Prostate gland (tissue), 2 donors: Measurements from ENCODE around the gene C2CD4C.

Experiments
- CTCF ChIP-seq, 4 experiments: fragments of 200-600 bp in 2 of 4; fragments of 450-650 bp in 2 of 4; sonication (generic) in 2 of 4; IDR thresholded peaks; 1 replicate in 3 of 4; 2 replicates in 1 of 4; pipeline ENCODE4 v1.5.1; 2016 to 2019; ENCODE audit warnings: antibody characterized with exemption in 4 of 4, mild to moderate bottlenecking in 2 of 4, moderate library complexity in 2 of 4
- POLR2A ChIP-seq: fragments of 450-650 bp; IDR thresholded peaks from one replicate; pipeline ENCODE4 v1.6.1; 2016; ENCODE audit warnings: antibody characterized with exemption, mild to moderate bottlenecking
- POLR2AphosphoS5 ChIP-seq: sonication (generic); formaldehyde crosslinking; IDR thresholded peaks from one replicate; pipeline ENCODE4 v1.6.1; 2017; ENCODE audit warnings: antibody characterized with exemption

DNA sequence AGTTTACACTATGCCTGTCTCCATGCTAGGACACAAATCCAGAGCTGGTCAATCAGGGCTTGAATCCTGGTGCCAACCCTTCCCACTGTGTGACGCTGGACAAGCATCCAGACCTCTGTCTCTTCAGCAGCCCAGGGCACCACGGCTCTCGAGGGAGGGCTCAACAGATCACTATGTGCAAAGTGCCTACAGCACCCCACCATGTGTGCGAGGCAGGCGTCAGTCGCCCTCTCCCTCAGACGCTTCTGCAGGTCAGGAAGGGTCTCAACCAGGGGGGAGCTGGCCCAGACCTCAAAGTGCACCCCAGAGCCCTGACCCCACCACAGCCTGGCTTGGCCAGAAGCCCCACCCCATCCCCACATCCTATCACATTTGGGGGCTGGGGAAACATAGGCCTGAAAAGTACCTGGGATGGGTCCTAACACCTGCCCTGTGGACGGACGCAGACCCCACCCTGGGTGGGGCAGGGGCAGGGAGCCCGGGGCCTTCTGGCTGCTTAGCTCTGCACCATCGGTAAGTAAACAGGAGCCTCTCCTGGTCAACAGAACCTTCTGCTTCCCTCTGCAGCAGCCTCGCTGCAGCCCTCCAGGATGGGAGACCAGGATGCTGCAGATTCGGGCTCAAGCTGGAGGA is 2.9 kb upstream of the C2CD4C start:
- TF ChIP-seq CTCF (IDR thresholded peaks at IDR 0.05), result no peak
- no peak for TF ChIP-seq POLR2A
- TF ChIP-seq POLR2AphosphoS5, result no peak
